Natural killer cell (primary cell): ENCODE results near the gene PTPRN2. TPM values are rescaled to one million over a fixed set of nuclear protein-coding genes. Genes with fewer than 3 reads are reported as not detected.

ENCODE experiments used
- ATAC-seq, 3 donors: fragments of 150-1000 bp in 2 of 3; fragments of 200-7000 bp in 1 of 3; cut with Tn5 transposase; 1 replicate in 1 of 3; 2 replicates in 2 of 3; pipeline ENCODE4 v1.10.0; 2021; ENCODE audit warnings: mild to moderate bottlenecking in 2 of 3, moderate library complexity in 2 of 3
- DNase-seq, 2 donors: peaks; one replicate each; pipeline versions ENCODE4 v3.0.0 to v3.0.0-alpha.2; 2013 to 2021; ENCODE audit warnings: mixed read lengths in 1 of 2
- H3K27ac ChIP-seq: one replicate; pipeline ENCODE4 v1.5.1; 2013; ENCODE audit warnings: mild to moderate bottlenecking, low read length
- H3K27me3 ChIP-seq: one replicate; pipeline ENCODE4 v1.6.1; 2013; ENCODE audit warnings: low read length; ENCODE audit not compliant: control insufficient read depth, insufficient read depth
- H3K36me3 ChIP-seq: one replicate; pipeline ENCODE4 v1.6.1; 2013; ENCODE audit warnings: low read length; ENCODE audit not compliant: control insufficient read depth, insufficient read depth
- H3K4me1 ChIP-seq: one replicate; pipeline ENCODE4 v1.6.1; 2013; ENCODE audit warnings: low read length; ENCODE audit not compliant: control insufficient read depth, insufficient read depth
- H3K4me3 ChIP-seq: one replicate; pipeline ENCODE4 v1.5.1; 2013; ENCODE audit warnings: low read length
- H3K9me3 ChIP-seq: one replicate; pipeline ENCODE4 v1.6.1; 2013; ENCODE audit warnings: low read length; ENCODE audit not compliant: control insufficient read depth, insufficient read depth
- H3K27ac Mint-ChIP-seq, 2 donors: one replicate each; pipeline ENCODE4 v1.8.0; 2022; ENCODE audit warnings: mild to moderate bottlenecking in 2 of 2, mixed read lengths in 2 of 2, moderate library complexity in 1 of 2
- H3K27me3 Mint-ChIP-seq, 2 donors: one replicate each; pipeline ENCODE4 v1.8.0; 2022; ENCODE audit warnings: low read depth in 2 of 2, mixed read lengths in 2 of 2
- H3K36me3 Mint-ChIP-seq: one replicate; pipeline ENCODE4 v1.8.0; 2022; ENCODE audit warnings: mixed read lengths
- H3K4me1 Mint-ChIP-seq, 2 donors: one replicate each; pipeline ENCODE4 v1.8.0; 2022; ENCODE audit warnings: mixed read lengths in 2 of 2
- H3K4me3 Mint-ChIP-seq: one replicate; pipeline ENCODE4 v1.8.0; 2022; ENCODE audit warnings: mild to moderate bottlenecking, moderate library complexity, mixed read lengths
- H3K9me3 Mint-ChIP-seq, 2 donors: one replicate each; pipeline ENCODE4 v1.8.0; 2022; ENCODE audit warnings: mixed read lengths in 2 of 2
- WGBS: methylation state at CpG from one replicate; pipeline ENCODE4 v1.1.7; 2013; ENCODE audit warnings: missing lambda C conversion rate; ENCODE audit not compliant: insufficient coverage; 5-methylcytosine and 5-hydroxymethylcytosine counted together
- intact Hi-C: fragments of 100-400 bp; cut with micrococcal nuclease; formaldehyde crosslinking; loops from one replicate; pipeline ENCODE4 v1.14.2; 2022
- total RNA-seq, 4 donors: library from RNA; stranded (reverse); fragments of 120-200 nt in 1 of 4; gene quantifications; one replicate each; pipeline versions ENCODE4 v1.2.3 to v1.2.4, GENCODE V29; 2013 to 2022
- TF ChIP-seq, protein P1 (sequence below): fragments of 200-600 bp; IDR thresholded peaks from one replicate; pipeline ENCODE4 v1.8.0; 2022; ENCODE audit warnings: antibody characterized with exemption

Gene PTPRN2
- total RNA-seq, 3 donors from 2014 or later (not counting 1 experiment from before 2014, with no cell fraction given), result 1.3 to 2.5 (median 1.9) TPM

- no peak for ATAC-seq
- Histone ChIP-seq H3K27me3 (no peaks in the 10 kb centered on the region), H3K9me3 (no peaks in the 10 kb centered on the region), H3K4me3 (no peak overlapping the region), H3K27ac (no peak overlapping the region), H3K36me3 (no peaks in the 10 kb centered on the region), H3K4me1 (no peaks in the 10 kb centered on the region)
- intact Hi-C loops, result no loop called here
- H3K27ac Mint-ChIP-seq, result no peak overlapping the region
- no peaks in the 10 kb centered on the region for H3K27me3 Mint-ChIP-seq
- H3K9me3 Mint-ChIP-seq, result no peaks in the 10 kb centered on the region
- whole genome bisulfite sequencing, result 76% methylated on average over 9 of the region's 12 CpGs
- H3K4me1 Mint-ChIP-seq, result no peaks in the 10 kb centered on the region
- no peak overlapping the region for H3K4me3 Mint-ChIP-seq
- no peak for DNase-seq
- no peaks in the 10 kb centered on the region for H3K36me3 Mint-ChIP-seq
- TF ChIP-seq, protein P1, sequence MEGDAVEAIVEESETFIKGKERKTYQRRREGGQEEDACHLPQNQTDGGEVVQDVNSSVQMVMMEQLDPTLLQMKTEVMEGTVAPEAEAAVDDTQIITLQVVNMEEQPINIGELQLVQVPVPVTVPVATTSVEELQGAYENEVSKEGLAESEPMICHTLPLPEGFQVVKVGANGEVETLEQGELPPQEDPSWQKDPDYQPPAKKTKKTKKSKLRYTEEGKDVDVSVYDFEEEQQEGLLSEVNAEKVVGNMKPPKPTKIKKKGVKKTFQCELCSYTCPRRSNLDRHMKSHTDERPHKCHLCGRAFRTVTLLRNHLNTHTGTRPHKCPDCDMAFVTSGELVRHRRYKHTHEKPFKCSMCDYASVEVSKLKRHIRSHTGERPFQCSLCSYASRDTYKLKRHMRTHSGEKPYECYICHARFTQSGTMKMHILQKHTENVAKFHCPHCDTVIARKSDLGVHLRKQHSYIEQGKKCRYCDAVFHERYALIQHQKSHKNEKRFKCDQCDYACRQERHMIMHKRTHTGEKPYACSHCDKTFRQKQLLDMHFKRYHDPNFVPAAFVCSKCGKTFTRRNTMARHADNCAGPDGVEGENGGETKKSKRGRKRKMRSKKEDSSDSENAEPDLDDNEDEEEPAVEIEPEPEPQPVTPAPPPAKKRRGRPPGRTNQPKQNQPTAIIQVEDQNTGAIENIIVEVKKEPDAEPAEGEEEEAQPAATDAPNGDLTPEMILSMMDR, result no peak
Observed at GRCh38 chr7:158001003-158001402, 586.6 kb downstream of the PTPRN2 start.

DNA sequence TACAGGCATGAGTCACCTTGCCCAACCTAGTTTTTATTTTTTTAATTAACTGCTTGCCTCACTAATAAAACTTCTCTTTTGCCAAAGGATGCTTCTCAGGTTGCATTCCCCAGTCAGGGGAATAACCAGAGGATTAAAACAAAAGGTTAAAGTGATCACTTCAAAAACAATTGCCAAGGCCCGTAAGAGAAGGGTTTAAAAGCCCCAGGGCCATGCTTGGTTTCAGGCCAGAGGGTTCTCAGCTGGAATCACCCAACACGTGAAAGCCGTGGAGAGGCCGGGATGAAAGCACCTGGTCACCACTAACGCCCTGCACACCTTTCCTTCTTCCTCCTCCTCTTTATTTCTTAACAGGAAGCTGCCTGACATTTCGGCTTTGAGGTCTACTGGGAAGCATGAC is 587.5 kb downstream of the PTPRN2 start:
- no peak for DNase-seq
- no peaks in the 10 kb centered on the region for H3K9me3 Mint-ChIP-seq
- 62% methylated on average over 5 of the region's 6 CpGs for WGBS
- Histone ChIP-seq H3K4me3 (no peak overlapping the region), H3K36me3 (no peaks in the 10 kb centered on the region), H3K9me3 (no peaks in the 10 kb centered on the region), H3K27ac (no peak overlapping the region), H3K27me3 (no peaks in the 10 kb centered on the region), H3K4me1 (no peaks in the 10 kb centered on the region)
- no peaks in the 10 kb centered on the region for H3K4me1 Mint-ChIP-seq
- ATAC-seq, result no peak
- H3K36me3 Mint-ChIP-seq, result no peaks in the 10 kb centered on the region
- intact Hi-C loops, result no loop called here
- H3K27ac Mint-ChIP-seq, result no peak overlapping the region
- no peak overlapping the region for H3K4me3 Mint-ChIP-seq
- H3K27me3 Mint-ChIP-seq, result no peaks in the 10 kb centered on the region
- TF ChIP-seq, protein P1, result no peak

GRCh38 chr7:157998884-157999552 is 588.6 kb downstream of the PTPRN2 start:
- Mint-ChIP-seq H3K27ac (no peak overlapping the region), H3K9me3 (no peaks in the 10 kb centered on the region), H3K4me3 (no peak overlapping the region), H3K27me3 (no peaks in the 10 kb centered on the region), H3K4me1 (no peaks in the 10 kb centered on the region), H3K36me3 (no peaks in the 10 kb centered on the region)
- ATAC-seq (no peak), DNase-seq (no peak)
- H3K4me3 ChIP-seq, result no peak overlapping the region
- H3K9me3 ChIP-seq, result no peaks in the 10 kb centered on the region
- TF ChIP-seq, protein P1, result no peak
- no peaks in the 10 kb centered on the region for H3K4me1 ChIP-seq
- intact Hi-C loops, result no loop called here
- H3K27me3 ChIP-seq, result no peaks in the 10 kb centered on the region
- H3K36me3 ChIP-seq, result no peaks in the 10 kb centered on the region
- no peak overlapping the region for H3K27ac ChIP-seq
- 77% methylated on average over 24 of the region's 24 CpGs for WGBS

DNA sequence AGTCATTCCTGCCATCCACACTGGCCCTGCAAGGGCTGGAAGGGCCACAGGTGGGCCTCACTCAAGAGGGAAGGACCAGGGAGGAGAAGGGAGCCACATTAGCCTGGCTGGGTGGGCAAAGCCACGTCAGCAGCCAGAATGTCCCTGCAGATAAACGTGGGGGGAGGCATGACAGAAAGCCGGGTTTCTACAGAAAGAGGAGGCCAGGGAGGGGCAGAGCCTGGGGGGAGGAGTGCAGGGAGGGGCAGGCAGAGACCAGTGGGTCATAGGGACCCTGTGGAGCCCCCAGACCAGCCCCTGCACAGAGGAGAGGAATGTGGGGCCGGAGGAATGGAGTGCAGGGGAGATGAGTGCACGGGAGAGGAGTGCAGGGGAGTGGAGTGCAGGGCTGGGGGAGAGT is 590.2 kb downstream of the PTPRN2 start:
- H3K4me1 ChIP-seq, result no peaks in the 10 kb centered on the region
- Mint-ChIP-seq H3K36me3 (no peaks in the 10 kb centered on the region), H3K4me1 (no peaks in the 10 kb centered on the region), H3K9me3 (no peaks in the 10 kb centered on the region), H3K27me3 (no peaks in the 10 kb centered on the region), H3K27ac (no peak overlapping the region), H3K4me3 (no peak overlapping the region)
- TF ChIP-seq, protein P1, result no peak
- no peaks in the 10 kb centered on the region for H3K27me3 ChIP-seq
- 72% methylated on average over 4 of the region's 5 CpGs for WGBS
- no peaks in the 10 kb centered on the region for H3K9me3 ChIP-seq
- intact Hi-C loops, result no loop called here
- H3K27ac ChIP-seq, result no peak overlapping the region
- no peaks in the 10 kb centered on the region for H3K36me3 ChIP-seq
- no peak for ATAC-seq
- no peak overlapping the region for H3K4me3 ChIP-seq
- DNase-seq, result no peak
